Measurements from ENCODE around the gene TAS2R20. TPM values are rescaled to one million over a fixed set of nuclear protein-coding genes. Genes with fewer than 3 reads are reported as not detected.

TAS2R20 gene
- total RNA-seq, 4 donors from 2014 or later, result 0.78 to 4.6 (median 1.3) TPM

DNA sequence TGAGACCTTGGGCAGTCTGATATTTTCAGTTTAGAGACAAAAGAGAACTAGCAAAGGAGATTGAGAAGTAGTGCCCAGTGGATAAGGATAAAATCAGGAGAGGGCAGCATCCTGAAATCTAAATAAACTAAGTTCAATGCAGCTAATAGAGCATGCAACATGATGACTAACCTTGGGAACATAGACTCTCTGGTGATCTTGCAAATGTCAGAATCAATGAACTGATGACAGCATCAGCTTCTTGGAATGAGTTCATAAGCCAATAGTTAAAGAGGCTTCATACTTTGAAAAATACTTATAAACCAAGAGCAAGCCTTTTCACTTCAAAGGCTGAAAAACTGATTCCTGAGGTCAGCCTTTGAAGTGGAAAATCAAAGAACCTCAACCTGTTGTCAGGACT is 16.1 kb upstream of the TAS2R20 start:
- Histone ChIP-seq H3K9me3 (no peaks in the 10 kb centered on the region), H3K4me1 (no peaks in the 10 kb centered on the region), H3K4me3 (no peak overlapping the region), H3K27me3 (no peaks in the 10 kb centered on the region), H3K27ac (replicated peaks in 1 of 4) (no peak overlapping the region), H3K36me3 (no peaks in the 10 kb centered on the region)
- no peak for TF ChIP-seq EP300 (IDR thresholded peaks at IDR 0.05)
- TF ChIP-seq, protein P1, sequence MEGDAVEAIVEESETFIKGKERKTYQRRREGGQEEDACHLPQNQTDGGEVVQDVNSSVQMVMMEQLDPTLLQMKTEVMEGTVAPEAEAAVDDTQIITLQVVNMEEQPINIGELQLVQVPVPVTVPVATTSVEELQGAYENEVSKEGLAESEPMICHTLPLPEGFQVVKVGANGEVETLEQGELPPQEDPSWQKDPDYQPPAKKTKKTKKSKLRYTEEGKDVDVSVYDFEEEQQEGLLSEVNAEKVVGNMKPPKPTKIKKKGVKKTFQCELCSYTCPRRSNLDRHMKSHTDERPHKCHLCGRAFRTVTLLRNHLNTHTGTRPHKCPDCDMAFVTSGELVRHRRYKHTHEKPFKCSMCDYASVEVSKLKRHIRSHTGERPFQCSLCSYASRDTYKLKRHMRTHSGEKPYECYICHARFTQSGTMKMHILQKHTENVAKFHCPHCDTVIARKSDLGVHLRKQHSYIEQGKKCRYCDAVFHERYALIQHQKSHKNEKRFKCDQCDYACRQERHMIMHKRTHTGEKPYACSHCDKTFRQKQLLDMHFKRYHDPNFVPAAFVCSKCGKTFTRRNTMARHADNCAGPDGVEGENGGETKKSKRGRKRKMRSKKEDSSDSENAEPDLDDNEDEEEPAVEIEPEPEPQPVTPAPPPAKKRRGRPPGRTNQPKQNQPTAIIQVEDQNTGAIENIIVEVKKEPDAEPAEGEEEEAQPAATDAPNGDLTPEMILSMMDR (IDR thresholded peaks at IDR 0.05), result no peak
- no peak for TF ChIP-seq POLR2AphosphoS5 (IDR thresholded peaks at IDR 0.05)
- TF ChIP-seq POLR2A (IDR thresholded peaks at IDR 0.05; ENCODE audit: low read depth), result no peak
- no peak for DNase-seq (ENCODE audit: extremely low spot score)
- intact Hi-C loops (cut with DNase I), result no loop called here

DNA sequence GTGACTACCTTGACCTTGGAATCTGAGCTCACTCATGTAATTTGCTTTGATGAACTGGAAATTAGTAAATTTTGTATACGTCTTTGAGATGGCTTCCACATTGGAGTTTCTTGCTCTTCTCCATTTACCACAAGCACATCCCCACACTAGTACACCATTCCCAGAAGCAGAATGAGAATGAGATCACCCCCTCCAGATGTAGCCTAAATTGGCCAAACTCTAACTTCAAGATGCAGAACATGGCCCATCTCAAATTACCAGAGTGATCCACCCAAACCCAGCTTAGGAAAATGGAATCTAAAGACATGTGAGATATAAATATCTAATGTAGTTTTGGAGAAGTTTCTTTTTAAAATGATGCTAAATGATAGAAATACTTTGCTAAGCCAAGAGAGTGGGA is 9.5 kb upstream of the TAS2R20 start:
- no peaks in the 10 kb centered on the region for H3K27me3 ChIP-seq
- no peaks in the 10 kb centered on the region for H3K9me3 ChIP-seq
- intact Hi-C loops (cut with DNase I), result no loop called here
- TF ChIP-seq, protein P1 (IDR thresholded peaks at IDR 0.05), result no peak
- TF ChIP-seq EP300 (IDR thresholded peaks at IDR 0.05) (no peak), POLR2AphosphoS5 (IDR thresholded peaks at IDR 0.05) (no peak), POLR2A (IDR thresholded peaks at IDR 0.05; ENCODE audit: low read depth) (no peak)
- no peak for DNase-seq (ENCODE audit: extremely low spot score)
- no peak overlapping the region for H3K27ac ChIP-seq (replicated peaks in 1 of 4)
- WGBS, result 100% methylated on average over 1 of the region's 1 CpG
- no peaks in the 10 kb centered on the region for H3K4me1 ChIP-seq
- H3K36me3 ChIP-seq, result no peaks in the 10 kb centered on the region
- no peak overlapping the region for H3K4me3 ChIP-seq

DNA sequence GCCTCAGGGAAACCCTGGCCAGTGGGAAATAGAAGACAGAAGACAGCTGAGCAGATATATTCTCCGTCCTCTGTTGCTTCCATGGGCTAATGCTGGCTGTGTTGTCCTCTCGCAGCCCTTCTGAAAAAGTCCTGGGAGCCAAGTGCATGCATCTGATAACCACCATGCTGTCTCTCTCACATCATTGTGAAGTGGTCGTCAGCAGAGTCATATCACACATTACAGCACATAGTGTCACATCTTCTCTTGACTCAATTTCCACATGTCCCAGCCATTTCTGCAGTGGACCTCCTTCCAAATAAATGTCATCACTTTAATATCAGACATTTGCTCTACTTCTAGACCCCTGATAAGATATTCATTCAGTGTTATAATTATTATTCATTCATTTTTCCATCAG is 3.8 kb downstream of the TAS2R20 start:
- Histone ChIP-seq H3K27me3 (no peaks in the 10 kb centered on the region), H3K9me3 (peaks cover 0 to 4% (median 0%) of the 10 kb centered on the region in 4 donors), H3K4me3 (no peak overlapping the region), H3K27ac (replicated peaks in 1 of 4) (no peak overlapping the region), H3K4me1 (no peaks in the 10 kb centered on the region), H3K36me3 (peaks cover 0 to 11% (median 0%) of the 10 kb centered on the region in 4 donors)
- 97% methylated on average over 3 of the region's 3 CpGs for WGBS
- intact Hi-C loops (cut with DNase I), result no loop called here
- no peak for DNase-seq (ENCODE audit: extremely low spot score)
- TF ChIP-seq EP300 (IDR thresholded peaks at IDR 0.05), result no peak
- TF ChIP-seq POLR2AphosphoS5 (IDR thresholded peaks at IDR 0.05), result no peak
- TF ChIP-seq POLR2A (IDR thresholded peaks at IDR 0.05; ENCODE audit: low read depth), result no peak
- TF ChIP-seq, protein P1 (IDR thresholded peaks at IDR 0.05), result no peak

DNA sequence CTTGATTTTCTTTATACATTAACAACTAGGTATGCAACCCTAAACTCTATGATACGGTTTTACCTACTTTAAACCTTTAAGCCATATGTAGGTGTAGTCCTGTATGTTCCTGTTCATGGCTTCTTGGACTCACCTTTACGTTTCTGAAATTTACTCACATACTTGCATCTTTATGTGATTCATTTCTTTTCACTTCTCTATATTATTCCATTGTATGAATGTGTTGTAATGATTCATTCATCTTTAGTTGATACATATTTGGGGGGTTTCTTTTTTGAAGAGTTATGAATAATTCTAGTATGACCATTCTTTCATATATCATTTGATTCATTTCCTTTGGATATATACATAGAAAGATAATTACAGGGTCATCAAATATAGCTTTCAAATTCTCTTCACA is 9.0 kb downstream of the TAS2R20 start:
- TF ChIP-seq, protein P1 (IDR thresholded peaks at IDR 0.05), result no peak
- no peak for TF ChIP-seq EP300 (IDR thresholded peaks at IDR 0.05)
- TF ChIP-seq POLR2A (IDR thresholded peaks at IDR 0.05; ENCODE audit: low read depth), result no peak
- TF ChIP-seq POLR2AphosphoS5 (IDR thresholded peaks at IDR 0.05), result no peak
- Histone ChIP-seq H3K27me3 (no peaks in the 10 kb centered on the region), H3K4me3 (no peak overlapping the region), H3K27ac (replicated peaks in 1 of 4) (no peak overlapping the region), H3K9me3 (peaks cover 0 to 4% (median 0%) of the 10 kb centered on the region in 4 donors), H3K36me3 (peaks cover 0 to 10% (median 0%) of the 10 kb centered on the region in 4 donors), H3K4me1 (no peaks in the 10 kb centered on the region)
- no peak for DNase-seq (ENCODE audit: extremely low spot score)
- WGBS, result 93% methylated on average over 2 of the region's 2 CpGs
- intact Hi-C loops (cut with DNase I), result no loop called here

DNA sequence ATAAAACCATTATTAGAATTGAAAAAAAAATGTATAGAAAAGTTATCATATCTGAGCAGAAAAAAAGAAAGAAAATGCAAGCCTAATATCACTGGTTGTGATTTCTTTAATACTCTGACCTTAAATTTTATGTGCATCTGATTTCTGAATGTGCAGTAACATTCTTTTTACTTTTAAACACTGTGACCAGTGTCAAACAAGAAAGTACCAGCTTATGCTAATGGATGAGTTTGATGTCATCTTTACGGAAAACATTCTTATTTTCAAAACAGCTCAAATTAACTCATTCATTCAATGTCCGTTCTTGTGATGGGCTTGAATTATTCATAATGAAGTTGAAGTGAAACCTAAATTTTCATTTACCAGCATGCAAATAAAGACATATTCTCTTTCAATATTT is 11.3 kb downstream of the TAS2R20 start, which contains the start of gene TAS2R50:
TAS2R50 (minus strand) TSS at position 101 of the 400 bp plus-strand sequence; CDS start at position 49, 52 bp downstream.
- peaks cover 0 to 7% (median 0%) of the 10 kb centered on the region in 4 donors for H3K36me3 ChIP-seq
- WGBS, result 48% methylated on average over 2 of the region's 2 CpGs
- peaks cover 0 to 4% (median 0%) of the 10 kb centered on the region in 4 donors for H3K9me3 ChIP-seq
- no peak within 1 kb of the TSS for H3K4me3 ChIP-seq
- intact Hi-C loops (cut with DNase I), result no loop called here
- no peaks in the 10 kb centered on the region for H3K4me1 ChIP-seq
- no peak for TF ChIP-seq POLR2AphosphoS5 (IDR thresholded peaks at IDR 0.05)
- TF ChIP-seq EP300 (IDR thresholded peaks at IDR 0.05), result no peak
- TF ChIP-seq, protein P1 (IDR thresholded peaks at IDR 0.05), result no peak
- no peak for TF ChIP-seq POLR2A (IDR thresholded peaks at IDR 0.05; ENCODE audit: low read depth)
- no peak for DNase-seq (ENCODE audit: extremely low spot score)
- no peaks in the 10 kb centered on the region for H3K27me3 ChIP-seq
- H3K27ac ChIP-seq (replicated peaks in 1 of 4), result no peak within 1 kb of the TSS
